Motor neuron (in vitro differentiated cells): ENCODE results near the gene CLBA1. TPM values are rescaled to one million over a fixed set of nuclear protein-coding genes. Genes with fewer than 3 reads are reported as not detected.
"Not testable (repeated sequence)": the region's sequence is repeated elsewhere in the genome, so short reads cannot be mapped to it uniquely, and the experiment has no call there.

Experiments
- ATAC-seq, 8 experiments: fragments of 200-7000 bp; cut with Tn5 transposase; replicated peaks in 6 of 8; 2 replicates each; pipeline ENCODE4 v1.8.0; 2021; ENCODE audit warnings: mild to moderate bottlenecking in 8 of 8, moderate library complexity in 8 of 8
- H3K27ac ChIP-seq, 2 donors: fragments of 250-450 bp; sonication (Bioruptor Pico); 2 replicates each; pipeline ENCODE4 v1.9.0; 2021; ENCODE audit warnings: antibody characterized with exemption in 2 of 2, mild to moderate bottlenecking in 2 of 2, moderate library complexity in 1 of 2
- H3K4me1 ChIP-seq, 2 donors: fragments of 250-450 bp; sonication (Bioruptor Pico); replicated peaks in 1 of 2; 2 replicates each; pipeline ENCODE4 v1.6.1; 2021; ENCODE audit warnings: antibody characterized with exemption in 2 of 2, mild to moderate bottlenecking in 2 of 2, moderate library complexity in 1 of 2
- H3K4me3 ChIP-seq, 5 donors: fragments of 250-450 bp; sonication (Bioruptor Pico); 2 replicates each; pipeline ENCODE4 v1.9.0; 2021; ENCODE audit warnings: antibody characterized with exemption in 5 of 5, mild to moderate bottlenecking in 5 of 5, moderate library complexity in 4 of 5
- WGBS, 10 experiments: fragments of 450-650 bp; shearing (Covaris generic); methylation state at CpG; one replicate each; pipeline ENCODE4 v1.0.0; 2022; 5-methylcytosine and 5-hydroxymethylcytosine counted together
- in situ Hi-C, 9 experiments: fragments of 400-800 bp; cut with MboI; loops; one replicate each; pipeline ENCODE4 v1.15.0; 2021; ENCODE audit warnings: low sequenced_read_pairs in 9 of 9, low pct_unique_long_range_greater_than_20kb in 2 of 9; ENCODE audit not compliant: unreplicated experiment in 9 of 9
- total RNA-seq, 8 experiments: library from RNA; unstranded; fragments of 300-600 nt; gene quantifications; 2 replicates each; pipeline versions ENCODE4 v1.2.3 to v1.2.4, GENCODE V29; 2022

CLBA1 gene
- total RNA-seq, 8 experiments from 2014 or later = 10.0 to 22.2 (median 11.9) TPM

- Histone ChIP-seq H3K4me3 (no peak overlapping the region), H3K27ac (no peak overlapping the region), H3K4me1 (peaks cover 17 to 18% of the 10 kb centered on the region in 2 donors)
- in situ Hi-C loops = no loop called here
- ATAC-seq = no peak
- 40 to 93% (median 73%) methylated on average over 1 to 10 of the region's 11 CpGs; no CpG with 5 or more reads in 1 of the 10 experiments for WGBS, 10 experiments
Measured at GRCh38 chr14:105023144-105023543, 37.6 kb downstream of the CLBA1 start.

- H3K4me3 ChIP-seq = no peak overlapping the region
- in situ Hi-C loops = no loop called here
- WGBS, 10 experiments = 0 to 83% (median 44%) methylated on average over 1 to 3 of the region's 4 CpGs; no CpG with 5 or more reads in 1 of the 10 experiments
- peak in 1 of 8 experiments; percentile 1 for ATAC-seq
- no peak overlapping the region for H3K27ac ChIP-seq
- H3K4me1 ChIP-seq = peaks cover 13 to 17% of the 10 kb centered on the region in 2 donors
Measured at GRCh38 chr14:105023791-105024480, 38.3 kb downstream of the CLBA1 start.

DNA sequence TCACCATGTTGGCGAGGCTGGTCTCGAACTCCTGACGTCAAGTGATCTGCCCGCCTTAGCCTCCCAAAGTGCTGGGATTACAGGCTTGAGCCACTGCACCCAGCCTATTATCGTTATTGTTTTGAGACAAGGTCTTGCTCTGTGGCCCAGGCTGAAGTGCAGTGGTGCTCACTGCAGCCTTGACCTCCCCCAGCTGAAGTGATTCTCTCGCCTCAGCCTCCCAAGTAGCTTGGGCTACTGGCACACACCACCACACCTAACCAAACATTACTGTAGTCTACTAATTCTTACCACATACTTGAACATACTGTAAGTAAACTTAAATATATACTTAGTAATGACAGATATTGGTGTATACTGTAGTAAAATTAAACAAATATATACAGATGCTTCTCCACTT is 39.8 kb downstream of the CLBA1 start:
- no peak for ATAC-seq
- H3K27ac ChIP-seq = no peak overlapping the region
- H3K4me3 ChIP-seq = no peak overlapping the region
- H3K4me1 ChIP-seq = peaks cover 14% of the 10 kb centered on the region in 2 donors
- 93 to 100% (median 98%) methylated on average over 1 to 6 of the region's 6 CpGs; no CpG with 5 or more reads in 4 of the 10 experiments for WGBS, 10 experiments
- in situ Hi-C loops = loop anchor here in 1 of 9 experiments (25.0 kb wide), 1 partner anchor 113 kb away; the partner anchor contains the start of gene PLD4

DNA sequence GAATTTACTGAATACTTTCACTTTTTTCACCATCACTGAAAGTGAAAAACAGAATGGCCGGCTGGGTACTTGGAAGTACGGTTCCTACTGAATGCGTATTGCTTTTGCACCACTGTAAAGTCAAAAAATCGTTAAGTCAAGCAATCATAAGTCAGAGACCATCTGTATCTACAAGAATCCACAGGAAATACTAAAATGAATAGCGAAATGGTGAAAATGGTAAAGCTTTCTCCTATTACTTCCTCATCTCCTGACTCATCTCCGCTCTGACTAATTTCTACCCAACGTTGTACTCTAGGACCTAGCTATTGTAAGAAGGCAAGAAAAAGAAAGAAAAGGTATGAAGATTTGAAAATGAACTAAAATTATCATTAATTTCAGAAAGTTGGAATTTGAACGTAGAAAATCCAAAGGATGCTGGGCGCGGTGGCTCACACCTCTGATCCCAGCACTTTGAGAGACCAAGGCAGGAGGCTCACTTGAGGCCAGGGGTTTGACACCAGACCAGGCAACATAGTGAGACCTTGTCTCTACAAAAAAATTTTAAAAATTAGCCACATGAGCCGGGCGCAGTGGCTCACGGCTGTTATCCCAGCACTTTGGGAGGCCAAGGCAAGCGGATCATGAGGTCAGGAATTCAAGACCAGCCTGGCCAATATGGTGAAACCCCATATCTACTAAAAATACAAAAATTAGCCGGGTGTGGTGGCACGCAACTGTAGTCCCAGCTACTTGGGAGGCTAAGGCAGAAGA is 40.6 kb downstream of the CLBA1 start:
- no peak for ATAC-seq
- Histone ChIP-seq H3K4me1 (peaks cover 16% of the 10 kb centered on the region in 2 donors), H3K27ac (no peak overlapping the region), H3K4me3 (no peak overlapping the region)
- in situ Hi-C loops = loop anchor here in 1 of 9 experiments (25.0 kb wide), 1 partner anchor 114 kb away; the partner anchor contains the start of gene PLD4
- whole genome bisulfite sequencing, 10 experiments = 68 to 90% (median 81%) methylated on average over 4 to 14 of the region's 16 CpGs

GRCh38 chr14:105026802-105027563 is 41.4 kb downstream of the CLBA1 start:
- in situ Hi-C loops = loop anchor here in 1 of 9 experiments (25.0 kb wide), 1 partner anchor 115 kb away; the partner anchor contains the start of gene PLD4
- H3K27ac ChIP-seq = no peak overlapping the region
- H3K4me3 ChIP-seq = no peak overlapping the region
- peak in 1 of 8 experiments; percentile 46 for ATAC-seq
- peaks cover 15 to 16% of the 10 kb centered on the region in 2 donors for H3K4me1 ChIP-seq
- 20 to 100% (median 60%) methylated on average over 1 of the region's 1 CpG; no CpG with 5 or more reads in 3 of the 10 experiments for WGBS, 10 experiments

- in situ Hi-C loops = loop anchor here in 1 of 9 experiments (25.0 kb wide), 1 partner anchor 115 kb away; the partner anchor contains the start of gene PLD4
- WGBS, 10 experiments = 40 to 85% (median 68%) methylated on average over 1 to 4 of the region's 4 CpGs; no CpG with 5 or more reads in 1 of the 10 experiments
- H3K4me3 ChIP-seq, H3K27ac ChIP-seq: not testable (repeated sequence)
- peaks cover 10 to 12% of the 10 kb centered on the region in 2 donors for H3K4me1 ChIP-seq
- ATAC-seq = peak in 1 of 8 experiments; percentile 9
Measured at GRCh38 chr14:105027718-105028117, 42.1 kb downstream of the CLBA1 start.

DNA sequence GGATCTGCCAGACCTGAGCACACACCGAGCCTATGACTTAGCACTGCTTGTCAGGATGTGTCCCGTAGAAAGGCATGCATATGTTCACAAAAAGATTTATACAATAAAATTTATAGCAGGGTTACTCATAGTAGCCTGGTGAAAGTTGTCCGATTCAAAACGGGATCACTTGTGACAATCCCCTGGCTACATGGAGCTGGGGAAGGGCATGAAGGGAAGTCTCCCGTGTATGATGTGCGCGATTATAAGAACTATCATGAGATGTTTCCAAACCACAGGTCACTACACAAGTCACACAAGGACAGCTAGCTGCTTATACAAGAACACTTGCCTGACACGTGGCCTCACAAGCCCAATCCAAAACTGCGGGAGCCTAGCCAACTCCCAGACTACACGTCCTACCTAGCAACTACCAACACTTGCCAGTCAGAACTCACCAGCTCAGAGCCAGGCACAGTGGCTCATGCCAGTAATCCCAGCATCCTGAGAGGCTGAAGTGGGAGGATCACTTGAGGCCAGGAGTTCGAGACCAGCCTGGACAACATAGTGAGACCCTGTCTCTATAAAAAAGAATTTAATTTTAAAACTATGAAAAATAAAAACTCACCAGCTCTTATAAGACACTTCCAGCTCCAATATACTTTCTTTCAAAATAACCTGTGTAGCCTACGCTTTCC is 42.8 kb downstream of the CLBA1 start:
- in situ Hi-C loops = loop anchor here in 1 of 9 experiments (25.0 kb wide), 1 partner anchor 116 kb away; the partner anchor contains the start of gene PLD4
- peak in 1 of 8 experiments; percentile 38 for ATAC-seq
- Histone ChIP-seq H3K4me3 (no peak overlapping the region), H3K4me1 (peaks cover 10 to 12% of the 10 kb centered on the region in 2 donors), H3K27ac (no peak overlapping the region)
- whole genome bisulfite sequencing, 10 experiments = 53 to 93% (median 80%) methylated on average over 1 to 12 of the region's 12 CpGs

GRCh38 chr14:105029402-105029801 is 43.8 kb downstream of the CLBA1 start:
- H3K4me1 ChIP-seq = peaks cover 10 to 12% of the 10 kb centered on the region in 2 donors
- no peak overlapping the region for H3K4me3 ChIP-seq
- no peak for ATAC-seq
- 52 to 100% (median 77%) methylated on average over 1 to 6 of the region's 7 CpGs; no CpG with 5 or more reads in 5 of the 10 experiments for WGBS, 10 experiments
- in situ Hi-C loops = loop anchor here in 1 of 9 experiments (25.0 kb wide), 1 partner anchor 117 kb away; the partner anchor contains the start of gene PLD4
- H3K27ac ChIP-seq = peak overlapping the region in 1 of 2 donors; percentile 38

- in situ Hi-C loops = loop anchor here in 1 of 9 experiments (25.0 kb wide), 1 partner anchor 118 kb away; the partner anchor contains the start of gene PLD4
- ATAC-seq = peak in 5 of 8 experiments; percentile 83 to 98 (median 98)
- Histone ChIP-seq H3K27ac (peak overlapping the region in 1 of 2 donors; percentile 38), H3K4me3 (no peak overlapping the region), H3K4me1 (peaks cover 10 to 12% of the 10 kb centered on the region in 2 donors)
- WGBS, 10 experiments = 0 to 50% (median 21%) methylated on average over 1 to 2 of the region's 2 CpGs; no CpG with 5 or more reads in 4 of the 10 experiments
Measured at GRCh38 chr14:105030194-105030593, 44.6 kb downstream of the CLBA1 start.

DNA sequence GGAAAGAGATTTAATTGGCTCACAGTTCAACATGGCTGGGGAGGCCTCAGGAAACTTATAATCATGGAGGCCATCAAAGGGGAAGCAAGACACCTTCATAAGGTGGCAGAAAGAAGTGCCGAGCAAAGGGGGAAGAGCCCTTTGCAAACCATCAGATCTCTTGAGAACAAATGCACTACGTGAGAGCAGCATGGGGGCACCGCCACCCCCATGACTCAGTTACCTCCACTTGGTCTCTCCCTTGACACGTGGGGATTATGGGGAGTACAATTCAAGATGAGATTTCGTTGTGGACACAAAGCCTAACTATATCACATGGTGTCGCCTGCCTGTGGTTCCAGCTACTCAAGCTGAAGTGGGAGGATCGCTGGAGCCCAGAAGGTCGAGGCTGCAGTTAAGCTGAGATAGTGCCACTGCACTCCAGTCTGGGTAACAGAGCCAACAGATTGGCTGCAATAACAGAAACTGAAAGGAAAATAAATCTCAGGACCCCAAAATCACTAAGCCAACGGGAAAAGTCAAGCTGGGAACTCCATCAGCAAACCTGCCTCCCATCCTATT is 45.3 kb downstream of the CLBA1 start:
- peaks cover 10 to 12% of the 10 kb centered on the region in 2 donors for H3K4me1 ChIP-seq
- no peak for ATAC-seq
- no peak overlapping the region for H3K27ac ChIP-seq
- WGBS, 10 experiments = 59 to 100% (median 77%) methylated on average over 1 to 7 of the region's 9 CpGs; no CpG with 5 or more reads in 2 of the 10 experiments
- in situ Hi-C loops = loop anchor here in 1 of 9 experiments (25.0 kb wide), 1 partner anchor 119 kb away; the partner anchor contains the start of gene PLD4
- H3K4me3 ChIP-seq = no peak overlapping the region

- in situ Hi-C loops = loop anchor here in 1 of 9 experiments (25.0 kb wide), 1 partner anchor 120 kb away; the partner anchor contains the start of gene PLD4
- 43 to 100% (median 79%) methylated on average over 1 to 5 of the region's 5 CpGs; no CpG with 5 or more reads in 1 of the 10 experiments for WGBS, 10 experiments
- peak in 1 of 8 experiments; percentile 50 for ATAC-seq
Measured at GRCh38 chr14:105032451-105032901, 46.9 kb downstream of the CLBA1 start.

More at GRCh38 chr14:105032451-105032901, 46.9 kb downstream of the CLBA1 start:
- H3K27ac ChIP-seq, H3K4me3 ChIP-seq: not testable (repeated sequence)
- peaks cover 10 to 12% of the 10 kb centered on the region in 2 donors for H3K4me1 ChIP-seq
